Measurements from ENCODE around the gene HSDL1. TPM values are rescaled to one million over a fixed set of nuclear protein-coding genes. Genes with fewer than 3 reads are reported as not detected.
A peak's percentile ranks its signal among the peaks of the same experiment; 100 is the strongest.

Gene HSDL1
- polyA plus RNA-seq, 1 experiment = 29.5 TPM

DNA sequence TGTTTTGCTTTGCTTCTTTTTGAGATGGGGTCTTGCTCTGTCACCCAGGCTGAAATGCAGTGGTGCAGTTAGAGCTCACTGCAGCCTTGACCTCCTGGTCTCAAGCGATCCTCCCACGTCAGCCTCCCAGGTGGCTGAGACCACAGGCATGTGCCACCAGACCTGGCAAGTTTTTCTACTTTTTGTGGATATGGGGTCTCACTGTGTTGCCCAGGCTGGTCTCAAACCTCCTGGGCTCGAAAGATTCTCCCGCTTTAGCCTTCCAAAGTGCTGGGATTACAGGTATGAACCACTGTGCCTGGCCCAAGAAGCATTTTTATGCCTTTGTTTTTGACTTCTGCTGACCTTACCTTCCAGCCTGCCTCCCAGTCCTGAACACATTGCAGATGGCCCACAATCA, 10.2 kb upstream of the HSDL1 start:
- Histone ChIP-seq H3K4me3 (ENCODE audit: low read depth, low read length) (no peak overlapping the region), H3K9me3 (ENCODE audit: control insufficient read depth, insufficient read depth, low read length) (no peaks in the 10 kb centered on the region; the same call in 1 of the 2 replicates), H3K27me3 (ENCODE audit: control insufficient read depth, insufficient read depth, low read length) (peaks cover 32% of the 10 kb centered on the region), H3K27ac (ENCODE audit: low read depth, low read length) (no peak overlapping the region)
- no peak for DNase-seq (ENCODE audit: low read depth, low spot score)
- TF ChIP-seq, protein P1, sequence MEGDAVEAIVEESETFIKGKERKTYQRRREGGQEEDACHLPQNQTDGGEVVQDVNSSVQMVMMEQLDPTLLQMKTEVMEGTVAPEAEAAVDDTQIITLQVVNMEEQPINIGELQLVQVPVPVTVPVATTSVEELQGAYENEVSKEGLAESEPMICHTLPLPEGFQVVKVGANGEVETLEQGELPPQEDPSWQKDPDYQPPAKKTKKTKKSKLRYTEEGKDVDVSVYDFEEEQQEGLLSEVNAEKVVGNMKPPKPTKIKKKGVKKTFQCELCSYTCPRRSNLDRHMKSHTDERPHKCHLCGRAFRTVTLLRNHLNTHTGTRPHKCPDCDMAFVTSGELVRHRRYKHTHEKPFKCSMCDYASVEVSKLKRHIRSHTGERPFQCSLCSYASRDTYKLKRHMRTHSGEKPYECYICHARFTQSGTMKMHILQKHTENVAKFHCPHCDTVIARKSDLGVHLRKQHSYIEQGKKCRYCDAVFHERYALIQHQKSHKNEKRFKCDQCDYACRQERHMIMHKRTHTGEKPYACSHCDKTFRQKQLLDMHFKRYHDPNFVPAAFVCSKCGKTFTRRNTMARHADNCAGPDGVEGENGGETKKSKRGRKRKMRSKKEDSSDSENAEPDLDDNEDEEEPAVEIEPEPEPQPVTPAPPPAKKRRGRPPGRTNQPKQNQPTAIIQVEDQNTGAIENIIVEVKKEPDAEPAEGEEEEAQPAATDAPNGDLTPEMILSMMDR (IDR thresholded peaks at IDR 0.05; ENCODE audit: low read depth, low read length) = no peak
- CTCF ChIA-PET = interaction anchor here (1.1 kb wide), 1 partner anchor 90 kb away, joined by 4 read pairs; no protein-coding TSS in a partner anchor
- POLR2A ChIA-PET = no interaction called here

DNA sequence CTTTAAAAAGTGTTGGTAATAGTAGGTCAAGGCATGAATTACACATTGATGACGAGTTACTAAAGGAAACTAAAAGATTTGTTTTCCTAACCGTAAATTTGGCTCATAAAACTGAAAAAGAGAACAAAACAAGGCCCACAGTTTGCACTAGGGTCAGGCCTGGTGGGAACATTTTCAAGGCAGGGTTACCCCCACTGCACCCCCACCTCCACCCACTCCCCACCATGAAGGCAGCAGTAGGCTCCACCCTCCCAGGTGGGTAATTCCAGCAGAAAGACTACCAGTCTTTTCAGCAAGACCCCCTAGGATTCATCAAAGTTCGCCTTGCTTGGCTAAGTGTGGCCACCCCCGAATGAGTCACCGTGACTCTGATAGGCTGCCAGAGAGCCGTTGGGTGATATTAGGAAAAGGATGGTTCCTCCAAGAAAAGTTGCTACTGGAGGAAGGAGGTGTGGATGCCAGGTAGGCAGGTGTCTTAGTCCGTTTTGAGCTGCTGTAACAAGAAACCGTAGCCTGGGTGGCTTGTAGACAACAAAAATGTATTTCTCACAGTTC, 8.8 kb upstream of the HSDL1 start:
- H3K4me3 ChIP-seq (ENCODE audit: low read depth, low read length) = no peak overlapping the region
- no peak overlapping the region for H3K27ac ChIP-seq (ENCODE audit: low read depth, low read length)
- ChIA-PET POLR2A (no interaction called here), CTCF (interaction anchor here (0.9 kb wide), 1 partner anchor 10 kb away, joined by 3 read pairs; no protein-coding TSS in a partner anchor)
- peaks cover 22% of the 10 kb centered on the region for H3K27me3 ChIP-seq (ENCODE audit: control insufficient read depth, insufficient read depth, low read length)
- H3K9me3 ChIP-seq (ENCODE audit: control insufficient read depth, insufficient read depth, low read length) = no peaks in the 10 kb centered on the region; the same call in 1 of the 2 replicates
- TF ChIP-seq, protein P1 (IDR thresholded peaks at IDR 0.05; ENCODE audit: low read depth, low read length) = no peak
- no peak for DNase-seq (ENCODE audit: low read depth, low spot score)

DNA sequence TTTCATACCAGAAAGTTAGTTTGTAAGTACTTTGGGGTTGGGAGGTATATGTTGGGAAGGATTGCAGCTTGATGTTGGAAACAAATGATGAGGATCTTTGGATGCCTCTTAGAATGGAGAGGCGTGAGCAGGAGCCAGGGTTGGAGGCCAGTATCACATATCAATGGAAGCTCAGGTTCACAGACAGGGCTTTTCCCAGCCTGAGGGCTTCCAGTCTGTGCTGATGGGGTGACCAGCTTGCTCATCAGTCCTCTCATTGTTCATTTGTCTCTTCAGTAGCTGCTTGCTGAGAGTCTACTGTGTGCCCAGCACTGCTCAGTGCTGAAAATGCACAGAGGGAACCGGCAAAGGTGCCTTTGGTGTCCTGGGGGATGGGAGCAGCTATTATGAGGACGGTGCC, 5.9 kb upstream of the HSDL1 start:
- DNase-seq (ENCODE audit: low read depth, low spot score) = no peak
- H3K27me3 ChIP-seq (ENCODE audit: control insufficient read depth, insufficient read depth, low read length) = peaks cover 20% of the 10 kb centered on the region
- no peaks in the 10 kb centered on the region for H3K9me3 ChIP-seq (ENCODE audit: control insufficient read depth, insufficient read depth, low read length)
- TF ChIP-seq, protein P1 (IDR thresholded peaks at IDR 0.05; ENCODE audit: low read depth, low read length) = no peak
- ChIA-PET CTCF (interaction anchor here (0.8 to 0.9 kb wide), 2 partner anchors 25 to 36 kb away, joined by 3 to 4 read pairs; partner anchors contain the start of gene TAF1C), POLR2A (no interaction called here)
- H3K27ac ChIP-seq (ENCODE audit: low read depth, low read length) = no peak overlapping the region
- H3K4me3 ChIP-seq (ENCODE audit: low read depth, low read length) = no peak overlapping the region

DNA sequence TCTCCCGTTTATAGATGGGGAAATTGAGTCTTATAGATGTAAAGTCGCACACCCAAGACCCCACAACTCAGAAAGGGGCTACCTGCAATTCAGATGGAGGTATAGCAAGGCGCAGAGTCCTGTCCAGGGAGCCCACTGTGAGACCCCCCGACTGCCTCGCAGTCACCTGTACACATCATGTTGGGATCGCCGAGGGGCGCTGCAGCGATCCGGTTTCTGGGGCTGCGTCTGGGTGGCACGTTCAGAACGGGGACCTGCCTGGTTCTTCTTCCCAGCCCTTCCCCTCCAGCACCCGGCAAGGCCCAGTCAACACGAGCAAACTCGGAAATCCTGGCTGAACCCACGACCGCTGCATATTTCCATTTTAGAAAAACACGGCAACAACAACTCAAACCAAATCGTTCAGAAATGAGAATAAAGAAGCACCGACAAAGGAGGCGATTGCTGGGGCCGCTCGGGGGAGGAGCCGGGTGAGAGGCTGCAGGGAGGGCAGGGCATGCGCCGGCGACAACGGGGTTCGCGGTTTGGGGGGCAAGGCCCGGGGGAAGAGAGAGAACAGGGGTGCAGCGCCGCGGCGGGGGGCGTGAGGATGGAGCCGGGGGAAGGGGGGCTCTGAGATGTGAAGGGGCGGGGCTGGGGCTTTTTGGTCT, 643 bp downstream of the HSDL1 start:
- TF ChIP-seq, protein P1 (IDR thresholded peaks at IDR 0.05; ENCODE audit: low read depth, low read length) = 0 out of 2 replicates have a peak, but pooled peaks have one; percentile 5
- DNase-seq (ENCODE audit: low read depth, low spot score) = no peak
- Histone ChIP-seq H3K4me3 (ENCODE audit: low read depth, low read length) (peak overlapping the region; percentile 80), H3K27me3 (ENCODE audit: control insufficient read depth, insufficient read depth, low read length) (peaks cover 7% of the 10 kb centered on the region), H3K9me3 (ENCODE audit: control insufficient read depth, insufficient read depth, low read length) (no peaks in the 10 kb centered on the region; the same call in 1 of the 2 replicates), H3K27ac (ENCODE audit: low read depth, low read length) (no peak overlapping the region)
- ChIA-PET CTCF (interaction anchor here (0.6 to 1.0 kb wide), 4 partner anchors 10 to 344 kb away, joined by 3 to 6 read pairs (median 4); partner anchors contain the start of gene TAF1C), POLR2A (interaction anchor here (1.2 kb wide), 1 partner anchor 28 kb away, joined by 6 read pairs; the partner anchor contains the start of gene MBTPS1)

DNA sequence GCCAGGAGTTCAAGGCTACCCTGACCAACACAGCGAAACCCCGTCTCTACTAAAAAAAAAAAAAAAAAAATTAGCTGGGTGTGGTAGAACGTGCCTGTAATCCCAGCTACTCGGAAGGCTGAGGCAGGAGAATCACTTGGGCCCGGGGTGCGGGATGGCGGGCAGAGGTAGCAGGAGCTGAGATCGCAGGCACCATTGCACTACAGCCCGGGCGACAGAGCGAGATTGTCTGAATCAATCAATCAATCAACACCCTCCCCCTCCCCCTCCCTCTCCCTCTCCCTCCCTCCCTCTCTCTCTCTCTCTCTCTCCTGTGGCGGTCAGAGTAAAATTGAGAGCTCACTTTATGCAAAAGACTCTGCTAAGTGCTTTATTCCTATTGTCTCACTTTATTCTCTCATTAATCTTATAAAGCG, 1.2 kb downstream of the HSDL1 start:
- no peak for DNase-seq (ENCODE audit: low read depth, low spot score)
- POLR2A ChIA-PET = no interaction called here

More for the DNA sequence above, 1.2 kb downstream of the HSDL1 start:
- Histone ChIP-seq H3K27me3 (ENCODE audit: control insufficient read depth, insufficient read depth, low read length) (peaks cover 7% of the 10 kb centered on the region), H3K4me3 (ENCODE audit: low read depth, low read length) (peak overlapping the region; percentile 80), H3K27ac (ENCODE audit: low read depth, low read length) (no peak overlapping the region), H3K9me3 (ENCODE audit: control insufficient read depth, insufficient read depth, low read length) (no peaks in the 10 kb centered on the region; the same call in 1 of the 2 replicates)
- CTCF ChIA-PET = interaction anchor here (0.6 to 1.0 kb wide), 4 partner anchors 10 to 345 kb away, joined by 3 to 6 read pairs (median 4); partner anchors contain the start of gene TAF1C
- TF ChIP-seq, protein P1 (IDR thresholded peaks at IDR 0.05; ENCODE audit: low read depth, low read length) = no peak

Data from AG04450 (cell line).